ENCODE results near the gene FAM25G. TPM values are rescaled to one million over a fixed set of nuclear protein-coding genes. Genes with fewer than 3 reads are reported as not detected.
"Not testable (repeated sequence)": the region's sequence is repeated elsewhere in the genome, so short reads cannot be mapped to it uniquely, and the experiment has no call there.

Gene FAM25G
- total and polyA plus RNA-seq, 4 donors = not detected

GRCh38 chr10:47472072-47472471 is 19.4 kb downstream of the FAM25G start:
- ATAC-seq (ENCODE audit: low FRiP score); H3K27me3 ChIP-seq (ENCODE audit: control insufficient read depth in 1 of 2, insufficient read depth in 2 of 2, low read length in 1 of 2); H3K4me1 ChIP-seq (ENCODE audit: control insufficient read depth in 1 of 2, insufficient read depth in 2 of 2, low read length in 2 of 2); H3K9me3 ChIP-seq (ENCODE audit: control insufficient read depth, low read length); intact Hi-C loops (cut with DNase I); H3K27ac ChIP-seq (ENCODE audit: low read depth in 1 of 2, low read length in 2 of 2); DNase-seq; H3K4me3 ChIP-seq (ENCODE audit: low read length in 2 of 2); H3K36me3 ChIP-seq (ENCODE audit: control insufficient read depth in 1 of 2, insufficient read depth in 2 of 2, low read length in 1 of 2): not testable (repeated sequence)
- WGBS, 2 donors = no CpG with 5 or more reads among the region's 5 CpGs

GRCh38 chr10:47468731-47469528 is 22.6 kb downstream of the FAM25G start:
- intact Hi-C loops (cut with DNase I); H3K36me3 ChIP-seq (ENCODE audit: control insufficient read depth in 1 of 2, insufficient read depth in 2 of 2, low read length in 1 of 2); H3K27ac ChIP-seq (ENCODE audit: low read depth in 1 of 2, low read length in 2 of 2); H3K4me3 ChIP-seq (ENCODE audit: low read length in 2 of 2); H3K4me1 ChIP-seq (ENCODE audit: control insufficient read depth in 1 of 2, insufficient read depth in 2 of 2, low read length in 2 of 2); H3K27me3 ChIP-seq (ENCODE audit: control insufficient read depth in 1 of 2, insufficient read depth in 2 of 2, low read length in 1 of 2); ATAC-seq (ENCODE audit: low FRiP score); H3K9me3 ChIP-seq (ENCODE audit: control insufficient read depth, low read length): not testable (repeated sequence)
- WGBS, 2 donors = 90 to 91% methylated on average over 14 to 15 of the region's 20 CpGs
- DNase-seq = peak in 1 of 2 donors; percentile 62

- H3K4me1 ChIP-seq (ENCODE audit: control insufficient read depth in 1 of 2, insufficient read depth in 2 of 2, low read length in 2 of 2); H3K9me3 ChIP-seq (ENCODE audit: control insufficient read depth, low read length); intact Hi-C loops (cut with DNase I); DNase-seq; H3K36me3 ChIP-seq (ENCODE audit: control insufficient read depth in 1 of 2, insufficient read depth in 2 of 2, low read length in 1 of 2); H3K27me3 ChIP-seq (ENCODE audit: control insufficient read depth in 1 of 2, insufficient read depth in 2 of 2, low read length in 1 of 2); H3K4me3 ChIP-seq (ENCODE audit: low read length in 2 of 2); ATAC-seq (ENCODE audit: low FRiP score); H3K27ac ChIP-seq (ENCODE audit: low read depth in 1 of 2, low read length in 2 of 2): not testable (repeated sequence)
- 66 to 84% methylated on average over 4 to 5 of the region's 7 CpGs for WGBS, 2 donors
Observed at GRCh38 chr10:47467957-47468356, 23.5 kb downstream of the FAM25G start.

GRCh38 chr10:47467458-47467857 is 24.0 kb downstream of the FAM25G start:
- H3K4me1 ChIP-seq (ENCODE audit: control insufficient read depth in 1 of 2, insufficient read depth in 2 of 2, low read length in 2 of 2); H3K27ac ChIP-seq (ENCODE audit: low read depth in 1 of 2, low read length in 2 of 2); H3K36me3 ChIP-seq (ENCODE audit: control insufficient read depth in 1 of 2, insufficient read depth in 2 of 2, low read length in 1 of 2); H3K4me3 ChIP-seq (ENCODE audit: low read length in 2 of 2); intact Hi-C loops (cut with DNase I); H3K9me3 ChIP-seq (ENCODE audit: control insufficient read depth, low read length); DNase-seq; H3K27me3 ChIP-seq (ENCODE audit: control insufficient read depth in 1 of 2, insufficient read depth in 2 of 2, low read length in 1 of 2); ATAC-seq (ENCODE audit: low FRiP score): not testable (repeated sequence)
- 96 to 98% methylated on average over 4 to 5 of the region's 5 CpGs for WGBS, 2 donors

- intact Hi-C loops (cut with DNase I); DNase-seq; ATAC-seq (ENCODE audit: low FRiP score); H3K27me3 ChIP-seq (ENCODE audit: control insufficient read depth in 1 of 2, insufficient read depth in 2 of 2, low read length in 1 of 2); H3K9me3 ChIP-seq (ENCODE audit: control insufficient read depth, low read length); H3K36me3 ChIP-seq (ENCODE audit: control insufficient read depth in 1 of 2, insufficient read depth in 2 of 2, low read length in 1 of 2); H3K27ac ChIP-seq (ENCODE audit: low read depth in 1 of 2, low read length in 2 of 2); H3K4me1 ChIP-seq (ENCODE audit: control insufficient read depth in 1 of 2, insufficient read depth in 2 of 2, low read length in 2 of 2); H3K4me3 ChIP-seq (ENCODE audit: low read length in 2 of 2): not testable (repeated sequence)
- 84% methylated on average over 13 to 14 of the region's 14 CpGs for WGBS, 2 donors
Observed at GRCh38 chr10:47465216-47465917, 26.1 kb downstream of the FAM25G start.

GRCh38 chr10:47462577-47463358 is 28.7 kb downstream of the FAM25G start:
- DNase-seq = not testable (repeated sequence)

GRCh38 chr10:47461261-47461687 is 30.2 kb downstream of the FAM25G start:
- DNase-seq (peak; percentile 74 to 80), ATAC-seq (ENCODE audit: low FRiP score) (peak; percentile 87)
- intact Hi-C loops (cut with DNase I); H3K27me3 ChIP-seq (ENCODE audit: control insufficient read depth in 1 of 2, insufficient read depth in 2 of 2, low read length in 1 of 2); H3K27ac ChIP-seq (ENCODE audit: low read depth in 1 of 2, low read length in 2 of 2); H3K9me3 ChIP-seq (ENCODE audit: control insufficient read depth, low read length); H3K4me3 ChIP-seq (ENCODE audit: low read length in 2 of 2); H3K36me3 ChIP-seq (ENCODE audit: control insufficient read depth in 1 of 2, insufficient read depth in 2 of 2, low read length in 1 of 2); H3K4me1 ChIP-seq (ENCODE audit: control insufficient read depth in 1 of 2, insufficient read depth in 2 of 2, low read length in 2 of 2): not testable (repeated sequence)
- WGBS, 2 donors = 2 to 4% methylated on average over 16 to 30 of the region's 37 CpGs

More at GRCh38 chr10:47462577-47463358, 28.7 kb downstream of the FAM25G start:
- ATAC-seq (ENCODE audit: low FRiP score); H3K9me3 ChIP-seq (ENCODE audit: control insufficient read depth, low read length); H3K4me1 ChIP-seq (ENCODE audit: control insufficient read depth in 1 of 2, insufficient read depth in 2 of 2, low read length in 2 of 2); H3K27ac ChIP-seq (ENCODE audit: low read depth in 1 of 2, low read length in 2 of 2); H3K4me3 ChIP-seq (ENCODE audit: low read length in 2 of 2); H3K27me3 ChIP-seq (ENCODE audit: control insufficient read depth in 1 of 2, insufficient read depth in 2 of 2, low read length in 1 of 2); intact Hi-C loops (cut with DNase I); H3K36me3 ChIP-seq (ENCODE audit: control insufficient read depth in 1 of 2, insufficient read depth in 2 of 2, low read length in 1 of 2): not testable (repeated sequence)
- 96 to 97% methylated on average over 3 of the region's 9 CpGs for WGBS, 2 donors

GRCh38 chr10:47458466-47459154 is 32.9 kb downstream of the FAM25G start:
- no peaks in the 10 kb centered on the region for H3K9me3 ChIP-seq (ENCODE audit: control insufficient read depth, low read length)
- H3K27me3 ChIP-seq (ENCODE audit: control insufficient read depth in 1 of 2, insufficient read depth in 2 of 2, low read length in 1 of 2) = no peaks in the 10 kb centered on the region
- intact Hi-C loops (cut with DNase I) = no loop called here
- WGBS, 2 donors = 56 to 62% methylated on average over 4 of the region's 4 CpGs
- H3K27ac ChIP-seq (ENCODE audit: low read depth in 1 of 2, low read length in 2 of 2) = no peak overlapping the region
- no peaks in the 10 kb centered on the region for H3K36me3 ChIP-seq (ENCODE audit: control insufficient read depth in 1 of 2, insufficient read depth in 2 of 2, low read length in 1 of 2)
- no peak for DNase-seq
- no peaks in the 10 kb centered on the region for H3K4me1 ChIP-seq (ENCODE audit: control insufficient read depth in 1 of 2, insufficient read depth in 2 of 2, low read length in 2 of 2)
- no peak overlapping the region for H3K4me3 ChIP-seq (ENCODE audit: low read length in 2 of 2)
- no peak for ATAC-seq (ENCODE audit: low FRiP score)

Data from aorta (tissue), 5 donors.